Activated CD4-positive, alpha-beta T cell treated with anti-CD3 and anti-CD28 coated beads for 1 hour (primary cell): ENCODE data around the gene RBM20.
"Not testable (repeated sequence)": the region's sequence is repeated elsewhere in the genome, so short reads cannot be mapped to it uniquely, and the experiment has no call there.

Experiments
- DNase-seq: peaks from one replicate; pipeline ENCODE4 v3.0.0-alpha.2; 2020

RBM20 gene

DNA sequence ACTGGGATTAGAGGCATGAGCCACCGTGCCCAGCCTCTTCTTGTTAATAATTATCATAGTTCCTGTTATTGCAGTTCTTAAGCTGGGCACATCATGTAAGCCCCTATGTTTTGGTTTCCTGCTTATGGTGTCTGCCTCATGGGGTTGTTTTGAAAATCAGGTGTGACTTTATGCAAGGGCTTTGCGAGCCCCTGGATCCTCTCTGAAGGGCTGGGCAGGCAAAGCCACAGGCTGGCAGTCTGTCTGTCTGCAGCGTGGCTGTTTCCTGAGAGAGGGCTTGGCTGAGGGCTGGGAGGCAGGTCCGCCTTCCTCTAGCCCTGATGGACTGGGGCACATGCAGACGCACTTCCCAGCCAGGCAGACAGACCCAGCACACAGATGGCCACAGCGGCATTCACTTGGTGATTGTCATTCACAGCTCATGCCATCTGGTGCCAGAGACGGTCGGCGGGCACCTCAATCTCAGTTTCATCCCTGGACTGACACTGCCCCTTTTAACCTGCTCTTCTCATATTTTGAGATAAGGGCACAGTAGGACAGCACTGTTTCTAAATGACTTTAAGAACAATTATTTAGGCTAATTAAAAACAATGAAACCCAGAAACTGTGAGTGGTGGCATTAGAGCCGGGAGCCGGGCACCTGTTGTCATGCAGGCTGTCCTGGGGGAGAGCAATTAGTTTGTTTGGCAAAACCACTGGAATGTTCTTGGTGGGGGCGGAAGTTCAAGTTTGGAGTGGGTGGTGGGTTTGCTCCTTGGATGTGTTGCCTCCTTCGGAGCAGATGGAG lies 35.5 kb downstream of the RBM20 start:
- no peak for DNase-seq

GRCh38 chr10:110680273-110681020 lies 36.3 kb downstream of the RBM20 start:
- no peak for DNase-seq

- no peak for DNase-seq
These were observed 37.0 kb downstream of the RBM20 start for GRCh38 chr10:110681023-110681681.

- DNase-seq, result no peak
These were observed 38.2 kb downstream of the RBM20 start for GRCh38 chr10:110682348-110682747.

DNA sequence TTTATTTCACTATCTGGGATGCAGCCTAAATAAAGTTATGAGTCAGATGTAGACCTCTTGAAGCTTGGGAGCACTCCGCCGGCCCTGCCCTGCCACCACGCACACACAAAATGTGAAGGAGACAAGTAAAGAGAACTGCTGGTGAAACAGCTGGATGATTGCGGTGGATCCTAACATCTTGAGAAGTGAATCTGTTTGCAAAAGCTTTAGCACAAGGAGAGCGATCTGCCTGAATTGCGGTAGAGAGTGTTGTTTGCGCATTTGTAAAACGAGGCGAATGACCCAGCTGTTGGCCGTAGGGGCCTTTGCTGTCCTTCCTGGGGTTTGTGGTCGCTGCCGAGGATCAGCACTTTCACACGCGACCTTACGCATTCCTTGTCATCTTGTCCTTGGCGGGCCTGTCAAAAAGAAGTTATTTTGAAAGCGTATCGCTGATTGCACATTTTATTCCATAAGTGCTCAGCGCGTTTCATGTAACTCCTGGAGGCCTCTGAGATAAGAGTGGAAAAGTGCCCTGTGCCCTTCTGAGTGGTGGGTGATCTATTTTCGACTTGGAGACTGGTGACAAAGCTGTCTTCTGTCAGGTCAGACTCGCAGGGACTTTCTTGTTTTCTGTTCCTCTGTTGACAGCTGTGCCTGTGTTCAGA lies 40.8 kb downstream of the RBM20 start:
- no peak for DNase-seq

- DNase-seq, result no peak
These were observed 41.9 kb downstream of the RBM20 start for GRCh38 chr10:110686047-110686446.

- DNase-seq, result no peak
These were observed 42.8 kb downstream of the RBM20 start for GRCh38 chr10:110686949-110687348.

- no peak for DNase-seq
These were observed 43.3 kb downstream of the RBM20 start for GRCh38 chr10:110687400-110687799.

- no peak for DNase-seq
These were observed 47.0 kb downstream of the RBM20 start for GRCh38 chr10:110691139-110691538.

GRCh38 chr10:110694263-110694662 lies 50.1 kb downstream of the RBM20 start:
- DNase-seq, result no peak

- DNase-seq, result no peak
These were observed 50.8 kb downstream of the RBM20 start for GRCh38 chr10:110694820-110695538.

DNA sequence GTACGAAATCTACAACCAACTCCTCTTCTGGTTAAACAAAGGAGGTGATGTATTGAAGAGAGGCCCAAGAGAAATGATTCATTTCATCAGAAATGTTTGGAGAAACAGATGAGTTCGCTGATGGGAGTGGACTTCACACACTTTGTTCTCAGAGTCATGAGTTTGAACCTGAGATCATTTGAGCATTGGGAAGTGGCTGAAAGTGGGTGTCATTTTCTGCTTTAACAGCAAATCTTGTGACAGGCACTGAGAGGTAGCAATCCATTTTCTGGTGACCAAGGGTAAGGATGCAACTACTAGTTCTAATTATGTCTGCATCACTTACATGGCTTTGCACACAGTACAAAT lies 51.4 kb downstream of the RBM20 start:
- DNase-seq, result no peak

GRCh38 chr10:110696436-110696835 lies 52.3 kb downstream of the RBM20 start:
- DNase-seq, result no peak

DNA sequence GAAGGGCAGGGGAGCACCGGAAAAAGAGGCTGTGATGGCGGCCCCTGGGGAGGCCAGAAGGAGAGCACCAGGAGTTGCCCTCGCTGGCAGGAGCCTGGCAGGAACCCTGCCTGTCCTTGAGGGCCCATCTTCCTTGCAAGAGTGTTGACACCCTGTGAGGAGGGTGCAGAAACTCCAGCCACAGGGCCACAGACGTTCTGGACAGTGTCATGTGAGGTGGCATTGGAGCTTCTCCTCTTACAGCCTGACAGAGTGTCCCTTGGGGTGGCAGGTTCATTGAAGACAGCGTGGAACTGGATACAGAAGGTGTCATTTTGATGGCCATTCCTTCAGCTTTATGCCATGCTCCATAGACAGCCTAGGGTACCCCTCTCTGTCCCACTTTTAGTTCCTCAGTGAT lies 54.2 kb downstream of the RBM20 start:
- no peak for DNase-seq

DNA sequence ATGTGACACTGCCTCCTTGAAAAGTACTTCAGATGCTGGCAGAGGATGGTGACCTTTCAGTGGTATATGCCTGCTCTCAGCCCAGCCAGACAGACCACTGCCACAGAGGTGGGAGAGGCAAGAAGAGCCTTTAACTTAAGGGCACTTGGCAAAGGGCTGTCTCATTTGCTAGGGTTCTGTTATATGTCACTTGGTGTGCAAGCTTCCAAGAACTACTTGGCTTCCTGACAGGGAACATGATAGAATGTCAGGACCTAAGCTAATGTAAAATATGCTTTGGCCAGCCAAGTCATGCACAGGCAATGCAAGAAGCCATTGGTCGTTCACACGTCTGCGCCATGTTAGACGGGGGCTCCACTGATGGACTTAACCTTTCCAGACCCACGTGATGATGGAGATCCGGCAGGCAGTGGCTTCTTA lies 54.7 kb downstream of the RBM20 start:
- no peak for DNase-seq

- DNase-seq, result no peak
These were observed 55.8 kb downstream of the RBM20 start for GRCh38 chr10:110699859-110700468.

DNA sequence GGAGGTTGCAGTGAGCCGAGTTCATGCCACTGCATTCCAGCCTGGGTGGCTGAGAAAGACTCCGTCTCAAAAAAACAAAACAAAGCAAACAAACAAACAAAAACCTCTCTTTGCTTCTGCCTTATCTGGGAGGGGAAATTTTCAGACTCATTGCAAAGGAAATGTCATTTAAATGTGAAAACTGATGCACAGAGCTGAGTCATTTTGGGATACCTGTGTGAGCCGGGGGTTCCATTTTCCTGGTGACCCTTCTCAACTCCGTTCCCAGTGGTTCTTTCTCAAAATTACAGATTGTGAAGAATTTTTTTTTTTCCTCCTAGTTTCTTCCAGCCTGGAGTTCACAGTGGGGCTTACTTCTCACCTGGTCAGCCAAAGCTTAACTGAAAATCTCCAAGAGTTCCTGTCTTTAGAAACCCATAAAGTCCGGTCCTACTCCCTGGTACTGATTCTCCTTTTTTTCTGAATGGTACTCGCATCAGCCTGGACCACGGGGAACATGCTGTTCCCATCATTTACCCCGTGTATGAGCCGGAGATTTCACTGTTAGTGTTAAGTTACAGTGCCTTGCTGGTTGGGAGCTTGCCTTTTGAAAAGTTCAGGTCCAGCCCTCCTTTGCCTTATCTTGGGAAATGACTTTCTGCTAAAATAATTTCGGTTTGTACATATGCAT lies 56.9 kb downstream of the RBM20 start:
- DNase-seq, result no peak

DNA sequence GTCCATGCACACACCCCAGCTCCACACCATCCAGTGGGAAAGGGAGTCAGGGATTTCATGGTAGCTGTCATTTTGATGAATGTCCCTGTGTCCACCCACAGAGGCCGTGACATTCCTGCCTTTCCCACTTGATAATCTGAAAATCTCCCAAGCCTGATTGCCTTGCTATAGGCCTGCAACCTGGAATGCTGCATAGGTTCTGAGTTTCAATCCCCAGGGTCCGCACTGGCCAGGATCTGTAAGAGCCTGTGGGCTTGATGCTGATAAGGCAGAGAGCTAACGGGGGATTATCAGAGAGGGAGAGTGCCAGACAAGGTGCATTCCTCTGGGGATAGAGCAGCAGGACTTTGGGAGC lies 57.5 kb downstream of the RBM20 start:
- no peak for DNase-seq

GRCh38 chr10:110704070-110704469 lies 59.9 kb downstream of the RBM20 start:
- DNase-seq, result no peak

DNA sequence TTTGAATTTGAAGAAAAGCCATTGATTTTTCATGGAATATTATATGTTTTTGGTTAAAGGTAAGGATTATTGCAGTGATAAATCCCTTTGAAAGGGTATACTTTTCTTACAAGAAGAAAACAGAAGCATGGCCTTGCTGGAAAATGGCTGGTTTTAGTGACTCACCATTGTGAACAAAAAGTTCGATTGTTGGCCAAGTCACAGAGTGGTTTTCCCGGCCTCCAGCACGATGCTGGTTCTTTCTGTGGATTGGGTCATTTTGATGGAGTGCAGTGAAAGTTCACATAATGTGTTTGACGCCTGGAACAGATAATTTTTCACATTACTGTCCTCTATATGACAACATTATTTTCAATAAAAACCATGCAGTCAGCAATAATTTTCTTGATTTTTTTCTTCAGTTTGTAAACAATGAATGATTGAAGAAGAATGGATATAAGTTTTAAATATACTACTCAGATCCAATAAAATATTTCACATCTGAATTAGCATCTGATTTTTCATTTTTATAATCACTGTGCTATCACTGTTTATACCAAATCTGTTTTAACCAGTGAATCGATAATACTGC lies 60.9 kb downstream of the RBM20 start:
- DNase-seq, result no peak

DNA sequence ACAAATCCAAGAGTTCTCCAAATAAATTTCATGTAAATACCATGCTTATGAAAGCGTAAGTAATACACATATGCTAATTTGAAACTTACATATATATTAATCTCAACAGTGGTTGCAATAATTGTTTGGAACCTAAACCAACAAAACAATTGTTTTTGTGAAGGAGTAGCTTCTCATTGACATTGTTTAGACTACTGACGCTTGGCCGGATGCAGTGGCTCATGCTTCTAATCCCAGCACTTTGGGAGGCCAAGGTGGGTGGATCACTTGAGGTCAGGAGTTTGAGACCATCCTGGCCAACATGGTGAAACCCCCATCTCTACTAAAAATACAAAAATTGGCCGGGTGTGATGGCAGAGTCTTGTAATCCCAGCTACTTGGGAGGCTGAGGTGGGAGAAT lies 61.5 kb downstream of the RBM20 start:
- DNase-seq, result not testable (repeated sequence)
